T1000 (cell line): Measurements from ENCODE around the gene S100A10.
A peak's percentile ranks its signal among the peaks of the same experiment; 100 is the strongest.

Experiments used
- DNase-seq: peaks from one replicate; lab custom pipeline; 2025; ENCODE audit warnings: mixed read lengths; lab: John Stamatoyannopoulos, UW

Gene S100A10

GRCh38 chr1:152013664-152014237, 20.1 kb upstream of the S100A10 start:
- no peak for DNase-seq

- DNase-seq: no peak
Measured at GRCh38 chr1:152009691-152010090, 16.0 kb upstream of the S100A10 start.

GRCh38 chr1:152007047-152007446, 13.4 kb upstream of the S100A10 start:
- DNase-seq: no peak

- DNase-seq: no peak
Measured at GRCh38 chr1:152005360-152005912, 11.8 kb upstream of the S100A10 start.

- DNase-seq: no peak
Measured at GRCh38 chr1:152003846-152004442, 10.3 kb upstream of the S100A10 start.

GRCh38 chr1:152002960-152003359, 9.3 kb upstream of the S100A10 start:
- DNase-seq: no peak

GRCh38 chr1:152001631-152002584, 8.2 kb upstream of the S100A10 start:
- peak; percentile 77 for DNase-seq

- no peak for DNase-seq
Measured at GRCh38 chr1:152000964-152001630, 7.4 kb upstream of the S100A10 start.

- DNase-seq: no peak
Measured at GRCh38 chr1:151998611-151999362, 5.1 kb upstream of the S100A10 start.

- no peak for DNase-seq
Measured at GRCh38 chr1:151997284-151997570, 3.6 kb upstream of the S100A10 start.

- DNase-seq: no peak
Measured at GRCh38 chr1:151995774-151996173, 2.1 kb upstream of the S100A10 start.

- peak; percentile 89 for DNase-seq
Measured at GRCh38 chr1:151994956-151995355, 1.3 kb upstream of the S100A10 start.

GRCh38 chr1:151993084-151993733, 450 bp downstream of the S100A10 start:
- DNase-seq: peak; percentile 31

GRCh38 chr1:151992303-151993083, 1.2 kb downstream of the S100A10 start:
- peak; percentile 90 for DNase-seq

- DNase-seq: no peak
Measured at GRCh38 chr1:151991663-151992302, 1.9 kb downstream of the S100A10 start.

GRCh38 chr1:151990856-151991198, 2.8 kb downstream of the S100A10 start:
- peak; percentile 9 for DNase-seq

- no peak for DNase-seq
Measured at GRCh38 chr1:151990058-151990855, 3.4 kb downstream of the S100A10 start.

- DNase-seq: peak; percentile 57
Measured at GRCh38 chr1:151989211-151989862, 4.3 kb downstream of the S100A10 start.
